GM19043 (cell line): ENCODE measurements around the gene ENO2.

Experiments
- ATAC-seq: cut with Tn5 transposase; IDR thresholded peaks from one replicate; pipeline ENCODE4 v1.9.1; 2021; ENCODE audit warnings: low read depth; ENCODE audit not compliant: unreplicated experiment

Gene ENO2

DNA sequence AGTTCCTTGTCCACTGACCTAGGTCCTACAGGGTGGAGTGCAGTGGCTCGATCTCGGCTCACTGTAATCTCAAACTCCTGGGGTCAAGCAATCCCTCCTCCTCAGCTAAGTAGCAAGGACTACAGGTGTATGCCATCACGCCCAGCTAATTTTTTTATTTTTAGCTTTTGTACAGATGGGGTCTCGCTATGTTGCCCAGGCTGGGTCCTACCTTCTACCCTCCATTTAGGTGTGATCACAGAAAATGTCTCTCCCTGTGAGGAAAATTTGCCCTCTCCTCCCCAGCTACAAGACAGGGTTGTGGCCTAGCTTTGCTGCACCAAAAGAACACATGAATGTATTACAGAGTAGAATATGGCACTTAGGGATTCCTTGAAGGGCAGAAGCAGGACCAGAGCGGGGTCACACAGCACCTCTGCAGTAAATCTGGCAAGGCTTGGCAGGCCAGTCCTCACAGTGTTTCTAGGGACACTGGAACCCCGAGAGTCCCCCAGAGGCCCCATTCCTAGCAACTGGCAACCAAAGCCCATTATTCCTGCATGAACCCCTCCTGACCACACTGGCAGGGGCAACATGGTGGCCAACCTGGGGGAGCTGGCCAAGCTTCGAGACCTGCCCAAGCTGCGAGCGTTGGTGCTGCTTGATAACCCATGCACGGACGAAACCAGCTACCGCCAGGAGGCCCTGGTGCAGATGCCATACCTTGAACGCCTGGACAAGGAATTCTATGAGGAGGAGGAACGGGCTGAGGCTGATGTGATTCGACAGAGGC lies 2.0 kb upstream of the ENO2 start:
- ATAC-seq: no peak

DNA sequence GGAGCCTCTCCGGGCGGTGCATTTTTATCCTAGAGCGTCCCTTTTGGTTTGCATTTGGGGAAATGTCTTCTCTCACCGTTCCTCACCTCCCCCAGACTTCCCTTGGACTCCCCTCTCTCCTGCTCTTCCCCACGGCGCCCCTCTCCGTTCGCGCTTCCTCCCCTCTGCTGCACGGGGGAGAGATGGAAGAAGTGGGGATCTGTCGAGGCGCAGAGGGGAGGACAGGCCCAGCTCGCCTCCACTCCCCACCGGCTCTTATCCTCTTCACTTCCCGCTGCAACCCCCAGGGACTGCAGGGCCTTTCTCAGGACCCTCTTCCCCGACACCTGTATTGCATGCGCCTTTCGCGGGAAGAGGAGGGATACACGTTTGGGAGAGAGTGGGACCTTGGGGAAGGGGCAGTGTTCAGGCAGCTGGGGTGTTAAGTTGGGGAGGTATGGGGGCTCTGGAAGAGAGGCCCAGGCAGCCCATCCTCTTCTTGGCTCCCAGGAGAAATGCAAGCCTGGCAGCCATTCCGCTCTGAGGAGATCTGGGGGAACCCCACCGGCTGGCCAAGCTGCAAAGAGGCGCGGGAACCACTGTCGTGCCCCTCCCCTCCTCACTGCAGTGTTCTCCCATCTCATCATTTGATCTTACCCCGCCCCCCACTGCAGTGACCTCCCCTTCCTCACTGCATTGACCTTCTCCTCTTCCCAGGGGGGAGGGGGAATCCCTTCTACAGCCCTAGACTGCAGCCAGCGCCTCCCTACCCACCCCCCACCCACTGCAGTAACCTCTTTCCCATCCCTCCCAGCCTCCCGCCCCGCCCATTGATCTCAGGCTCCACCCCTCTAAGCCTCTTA lies 788 bp downstream of the ENO2 start:
- ATAC-seq: no peak

DNA sequence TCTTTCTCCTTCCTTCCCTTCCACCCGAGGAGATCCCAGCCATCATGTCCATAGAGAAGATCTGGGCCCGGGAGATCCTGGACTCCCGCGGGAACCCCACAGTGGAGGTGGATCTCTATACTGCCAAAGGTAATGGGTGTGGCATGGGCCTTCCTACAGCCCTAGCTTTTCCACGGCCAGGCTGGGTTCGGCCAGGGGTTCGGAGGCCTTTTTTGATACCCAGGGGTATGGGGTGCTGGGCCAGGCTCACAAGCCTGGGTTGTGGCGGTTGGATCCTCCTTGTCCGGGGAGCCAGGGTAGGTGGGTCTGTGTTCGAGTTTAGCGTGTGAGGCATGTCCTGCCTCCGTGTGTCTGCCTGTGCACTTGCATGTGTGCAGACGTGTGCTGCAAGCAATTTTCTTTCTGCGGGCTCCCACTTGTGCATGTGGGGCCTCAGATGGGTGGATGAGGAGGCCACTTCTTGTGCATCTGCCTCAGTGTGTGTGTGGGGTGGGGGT lies 1.5 kb downstream of the ENO2 start:
- ATAC-seq: no peak

DNA sequence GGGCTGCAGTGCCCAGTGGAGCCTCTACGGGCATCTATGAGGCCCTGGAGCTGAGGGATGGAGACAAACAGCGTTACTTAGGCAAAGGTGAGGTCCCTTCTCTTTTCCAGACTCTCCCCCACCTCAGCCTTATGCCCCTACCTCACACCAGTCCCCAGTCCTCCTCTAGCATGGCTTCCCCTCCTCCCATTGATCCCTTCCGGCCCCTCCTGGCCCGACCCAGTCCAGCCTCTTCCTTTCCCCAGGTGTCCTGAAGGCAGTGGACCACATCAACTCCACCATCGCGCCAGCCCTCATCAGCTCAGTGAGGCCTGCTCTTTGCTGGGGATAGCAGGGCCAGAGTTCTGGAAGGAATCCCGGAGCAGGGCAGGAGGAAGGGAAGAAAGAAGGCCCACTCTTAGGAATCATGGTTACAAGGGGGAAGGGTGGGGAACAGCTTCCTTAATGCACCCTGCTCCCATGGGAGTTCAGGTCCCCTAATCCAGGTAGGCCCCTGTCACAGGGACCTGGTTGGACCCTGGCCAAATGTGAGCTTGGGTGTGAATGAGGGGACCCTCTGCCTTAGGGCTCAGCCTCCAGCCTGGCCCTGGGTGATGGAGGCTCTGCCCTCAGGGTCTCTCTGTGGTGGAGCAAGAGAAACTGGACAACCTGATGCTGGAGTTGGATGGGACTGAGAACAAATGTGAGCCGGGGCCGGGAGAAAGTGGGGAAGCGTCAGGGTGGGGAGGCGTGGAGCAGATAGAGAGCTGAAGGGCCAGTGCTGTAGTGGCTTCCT lies 2.2 kb downstream of the ENO2 start:
- no peak for ATAC-seq

DNA sequence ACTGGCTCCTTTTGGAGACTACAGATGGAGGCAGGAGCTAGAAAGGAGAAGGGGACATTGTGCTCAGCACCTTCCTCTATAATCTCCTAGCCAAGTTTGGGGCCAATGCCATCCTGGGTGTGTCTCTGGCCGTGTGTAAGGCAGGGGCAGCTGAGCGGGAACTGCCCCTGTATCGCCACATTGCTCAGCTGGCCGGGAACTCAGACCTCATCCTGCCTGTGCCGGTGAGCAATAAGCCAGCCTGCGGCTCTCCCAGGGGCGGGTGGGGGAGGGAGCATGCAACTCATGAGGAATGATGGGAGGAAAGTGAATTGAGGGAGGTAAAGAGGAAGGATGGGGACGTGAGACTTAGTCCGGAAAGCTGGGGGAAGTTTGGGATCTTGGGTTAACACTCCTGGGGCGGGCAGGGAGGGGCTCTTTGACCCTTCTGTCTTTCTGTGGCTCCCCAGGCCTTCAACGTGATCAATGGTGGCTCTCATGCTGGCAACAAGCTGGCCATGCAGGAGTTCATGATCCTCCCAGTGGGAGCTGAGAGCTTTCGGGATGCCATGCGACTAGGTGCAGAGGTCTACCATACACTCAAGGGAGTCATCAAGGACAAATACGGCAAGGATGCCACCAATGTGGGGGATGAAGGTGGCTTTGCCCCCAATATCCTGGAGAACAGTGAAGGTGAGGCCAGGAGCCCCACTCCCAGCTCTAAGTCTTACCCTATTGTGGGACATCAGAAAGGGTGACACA lies 3.3 kb downstream of the ENO2 start:
- ATAC-seq: no peak

DNA sequence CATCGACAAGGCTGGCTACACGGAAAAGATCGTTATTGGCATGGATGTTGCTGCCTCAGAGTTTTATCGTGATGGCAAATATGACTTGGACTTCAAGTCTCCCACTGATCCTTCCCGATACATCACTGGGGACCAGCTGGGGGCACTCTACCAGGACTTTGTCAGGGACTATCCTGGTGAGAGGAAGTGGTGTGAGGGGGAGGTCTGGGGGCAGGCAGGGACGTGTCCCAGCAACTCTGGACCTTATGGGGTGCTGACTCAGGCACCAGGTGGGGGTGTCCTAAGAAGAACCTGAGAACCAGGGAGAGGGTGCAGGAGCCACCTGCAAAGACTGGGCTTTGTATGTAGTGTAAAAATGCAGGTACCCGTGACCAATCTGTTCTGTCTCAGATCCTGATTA lies 5.2 kb downstream of the ENO2 start:
- no peak for ATAC-seq

DNA sequence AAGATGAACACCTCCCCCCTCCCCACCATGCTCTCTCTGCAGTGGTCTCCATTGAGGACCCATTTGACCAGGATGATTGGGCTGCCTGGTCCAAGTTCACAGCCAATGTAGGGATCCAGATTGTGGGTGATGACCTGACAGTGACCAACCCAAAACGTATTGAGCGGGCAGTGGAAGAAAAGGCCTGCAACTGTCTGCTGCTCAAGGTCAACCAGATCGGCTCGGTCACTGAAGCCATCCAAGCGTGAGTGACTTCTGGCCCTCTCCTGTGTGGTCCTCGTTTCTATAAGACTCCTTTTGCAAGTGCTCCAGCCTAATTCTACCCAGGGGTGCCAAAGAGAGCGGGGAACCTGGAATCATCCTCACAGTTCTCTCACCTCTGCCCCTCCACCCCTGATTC lies 7.2 kb downstream of the ENO2 start:
- ATAC-seq: no peak

DNA sequence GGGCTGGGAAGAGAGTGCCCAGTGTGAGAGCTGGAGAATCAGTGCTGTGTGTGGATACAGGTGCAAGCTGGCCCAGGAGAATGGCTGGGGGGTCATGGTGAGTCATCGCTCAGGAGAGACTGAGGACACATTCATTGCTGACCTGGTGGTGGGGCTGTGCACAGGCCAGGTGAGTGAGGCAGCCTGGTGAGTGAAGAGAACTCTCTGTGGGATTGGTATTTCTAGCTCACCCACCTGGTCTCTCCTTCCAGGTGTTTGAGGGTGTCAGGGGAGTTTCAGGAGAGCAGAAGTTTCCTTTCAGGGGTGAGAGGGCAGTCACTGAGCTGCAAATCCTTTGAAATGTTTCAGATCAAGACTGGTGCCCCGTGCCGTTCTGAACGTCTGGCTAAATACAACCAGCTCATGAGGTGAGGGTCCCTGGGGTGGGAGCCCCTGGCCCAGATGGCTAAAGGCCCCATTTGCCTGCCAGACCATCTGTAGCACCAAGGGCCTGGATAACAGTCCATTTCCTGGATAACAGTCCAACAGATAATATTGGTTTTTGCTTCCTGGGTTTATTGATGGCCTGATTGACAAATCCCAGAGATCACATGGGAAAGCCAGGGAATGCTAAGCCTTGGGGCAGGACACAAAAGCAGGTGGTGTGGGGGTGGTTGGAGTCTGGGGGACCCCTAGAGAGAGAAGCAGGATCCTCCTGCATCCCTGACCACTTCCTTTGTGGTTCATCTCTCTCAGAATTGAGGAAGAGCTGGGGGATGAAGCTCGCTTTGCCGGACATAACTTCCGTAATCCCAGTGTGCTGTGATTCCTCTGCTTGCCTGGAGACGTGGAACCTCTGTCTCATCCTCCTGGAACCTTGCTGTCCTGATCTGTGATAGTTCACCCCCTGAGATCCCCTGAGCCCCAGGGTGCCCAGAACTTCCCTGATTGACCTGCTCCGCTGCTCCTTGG lies 7.9 kb downstream of the ENO2 start:
- ATAC-seq: no peak

DNA sequence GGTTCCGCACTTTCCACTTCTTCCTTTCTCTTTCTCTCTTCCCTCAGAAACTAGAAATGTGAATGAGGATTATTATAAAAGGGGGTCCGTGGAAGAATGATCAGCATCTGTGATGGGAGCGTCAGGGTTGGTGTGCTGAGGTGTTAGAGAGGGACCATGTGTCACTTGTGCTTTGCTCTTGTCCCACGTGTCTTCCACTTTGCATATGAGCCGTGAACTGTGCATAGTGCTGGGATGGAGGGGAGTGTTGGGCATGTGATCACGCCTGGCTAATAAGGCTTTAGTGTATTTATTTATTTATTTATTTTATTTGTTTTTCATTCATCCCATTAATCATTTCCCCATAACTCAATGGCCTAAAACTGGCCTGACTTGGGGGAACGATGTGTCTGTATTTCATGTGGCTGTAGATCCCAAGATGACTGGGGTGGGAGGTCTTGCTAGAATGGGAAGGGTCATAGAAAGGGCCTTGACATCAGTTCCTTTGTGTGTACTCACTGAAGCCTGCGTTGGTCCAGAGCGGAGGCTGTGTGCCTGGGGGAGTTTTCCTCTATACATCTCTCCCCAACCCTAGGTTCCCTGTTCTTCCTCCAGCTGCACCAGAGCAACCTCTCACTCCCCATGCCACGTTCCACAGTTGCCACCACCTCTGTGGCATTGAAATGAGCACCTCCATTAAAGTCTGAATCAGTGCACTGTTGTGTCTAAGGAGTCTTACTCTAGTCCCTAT lies 8.8 kb downstream of the ENO2 start:
- ATAC-seq: no peak

DNA sequence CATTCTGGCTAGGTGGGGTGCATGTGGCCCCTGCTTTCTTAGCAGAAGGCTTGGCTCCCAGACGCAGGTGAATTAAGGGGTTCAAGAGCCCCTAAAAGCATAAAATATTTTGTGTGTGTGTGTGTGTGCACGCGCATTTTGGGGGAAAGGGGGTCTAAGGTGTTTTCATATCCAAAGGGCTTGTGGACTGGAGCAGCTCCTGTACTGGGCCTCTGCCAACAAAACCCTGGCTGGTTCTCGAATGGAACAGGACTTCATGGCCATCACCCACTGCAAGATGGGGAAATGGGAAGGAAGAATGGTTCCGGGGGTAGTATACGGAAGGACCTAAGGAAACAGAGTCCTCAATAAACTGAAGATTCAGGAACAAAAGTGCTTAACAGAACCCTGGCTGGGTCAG lies 9.5 kb downstream of the ENO2 start:
- no peak for ATAC-seq

DNA sequence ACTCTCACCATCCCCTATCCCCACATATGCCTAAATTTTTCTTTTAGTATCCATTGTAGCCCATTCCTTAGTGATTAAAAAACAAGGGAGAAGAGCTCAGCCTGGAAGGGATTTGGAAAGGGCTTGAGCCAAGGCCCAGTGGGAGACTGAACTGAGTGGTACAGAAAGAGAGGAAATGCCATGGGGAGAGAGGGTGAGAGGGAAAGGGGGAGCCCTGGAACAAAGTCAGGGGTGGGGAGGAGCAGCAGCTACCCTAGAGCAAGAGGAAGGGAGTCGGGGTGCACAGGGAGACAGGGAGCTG lies 10.8 kb downstream of the ENO2 start:
- ATAC-seq: no peak

DNA sequence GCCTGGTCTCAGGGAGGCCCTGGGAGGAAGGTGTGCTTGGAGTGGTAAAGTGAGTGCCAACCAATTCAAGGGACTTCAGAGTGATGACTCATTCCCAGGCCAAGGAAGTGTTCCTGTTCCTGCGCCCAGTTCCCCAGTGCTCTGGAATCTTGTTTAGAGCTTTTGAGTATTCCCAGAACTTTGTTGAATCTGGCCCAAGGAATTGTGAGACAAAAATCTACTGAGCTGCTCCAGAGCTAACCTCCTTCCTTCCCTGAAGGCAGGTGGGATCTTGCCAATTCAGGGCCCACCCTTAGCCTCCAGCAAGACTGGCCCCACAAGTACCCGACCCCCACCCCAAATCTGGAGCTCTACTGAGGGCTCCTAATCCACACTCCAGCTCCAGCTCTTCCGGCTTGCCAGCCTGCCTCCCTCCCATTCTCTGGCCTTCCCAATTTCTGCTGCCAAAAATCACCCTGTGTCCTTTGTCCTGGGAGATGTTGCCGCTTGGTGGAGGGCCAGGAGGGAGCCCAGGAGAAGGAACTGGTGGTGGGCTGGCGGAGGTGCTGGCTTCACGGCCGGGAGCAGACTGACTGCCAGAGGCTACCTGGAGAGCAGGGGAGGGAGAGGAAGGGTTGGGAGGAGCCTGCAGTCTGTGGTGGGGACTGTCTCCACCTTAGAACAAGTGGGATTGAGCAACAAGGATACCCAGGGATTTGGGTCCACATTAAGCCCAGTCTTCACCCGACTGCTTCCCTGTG lies 11.3 kb downstream of the ENO2 start:
- ATAC-seq: no peak

DNA sequence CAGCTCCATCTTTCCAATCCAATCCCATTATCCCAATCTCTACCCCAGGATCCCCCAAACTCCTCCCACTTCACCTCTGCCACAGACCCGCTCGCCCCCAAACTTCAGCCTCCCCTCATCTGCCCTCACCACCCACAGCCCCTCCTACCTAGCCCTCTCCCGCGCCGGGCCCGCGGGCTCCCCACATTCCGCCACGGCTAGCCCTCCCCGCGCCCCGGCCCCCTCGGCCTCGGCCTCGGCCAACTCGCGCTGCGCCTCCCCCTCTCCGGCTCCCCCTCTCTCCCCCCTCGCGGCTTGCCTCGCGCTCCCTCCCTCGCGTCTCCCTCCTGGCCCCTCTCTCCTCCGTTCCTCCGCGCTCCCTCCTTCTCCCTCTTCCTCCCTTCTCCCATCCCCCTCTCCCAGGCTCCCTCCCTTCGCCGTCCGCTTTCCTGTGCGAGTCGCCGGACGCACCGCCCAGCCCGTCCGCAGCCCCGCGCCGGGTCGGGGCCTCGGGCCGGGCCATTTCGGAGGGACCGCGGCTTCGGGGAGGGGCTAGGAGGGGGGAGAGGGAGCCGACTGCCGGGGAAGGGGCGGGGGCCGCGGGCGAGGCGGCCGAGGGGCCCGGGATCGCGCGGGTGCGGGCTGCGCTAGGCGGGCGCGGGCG lies 13.1 kb downstream of the ENO2 start, which contains the start of gene ATN1:
TSS of gene ATN1 (plus strand) at position 581 of the 643 bp plus-strand sequence. CDS start 6,043 bp downstream, outside the sequence.
- no peak for ATAC-seq

DNA sequence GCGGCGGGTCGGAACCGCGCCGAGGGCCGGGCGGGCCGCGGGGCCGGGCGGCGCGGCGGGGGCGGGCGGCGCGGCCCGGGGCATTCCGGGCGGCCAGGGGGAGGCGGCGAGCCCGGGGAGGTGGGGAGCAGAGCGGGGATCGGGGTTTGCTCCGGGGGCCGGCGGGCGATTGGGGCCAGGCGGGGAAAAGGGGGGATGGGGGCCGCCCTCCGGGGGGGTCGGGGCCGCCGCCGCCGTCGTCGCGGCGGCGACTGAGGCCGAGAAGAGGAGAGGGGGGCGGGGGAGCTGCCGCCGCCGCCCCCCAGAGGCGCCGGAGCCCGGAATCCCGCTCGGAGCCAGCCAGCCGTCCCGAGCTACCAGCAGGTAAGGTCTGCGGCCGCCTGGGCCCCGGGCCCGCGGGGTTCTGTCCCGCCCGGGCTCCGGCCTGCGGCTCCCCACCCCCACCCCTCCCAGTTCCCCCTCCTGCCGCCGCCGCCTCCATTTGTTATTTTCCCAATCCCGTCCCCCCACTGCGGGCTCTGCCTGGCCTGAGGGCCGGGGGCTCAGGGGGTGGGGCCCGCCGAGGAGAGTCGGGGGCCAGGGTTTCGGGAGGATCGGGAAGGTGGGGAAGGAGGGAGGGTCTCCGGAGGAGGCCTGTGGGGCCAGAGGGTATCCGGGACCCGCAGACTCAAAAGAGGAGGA lies 13.8 kb downstream of the ENO2 start:
- no peak for ATAC-seq

DNA sequence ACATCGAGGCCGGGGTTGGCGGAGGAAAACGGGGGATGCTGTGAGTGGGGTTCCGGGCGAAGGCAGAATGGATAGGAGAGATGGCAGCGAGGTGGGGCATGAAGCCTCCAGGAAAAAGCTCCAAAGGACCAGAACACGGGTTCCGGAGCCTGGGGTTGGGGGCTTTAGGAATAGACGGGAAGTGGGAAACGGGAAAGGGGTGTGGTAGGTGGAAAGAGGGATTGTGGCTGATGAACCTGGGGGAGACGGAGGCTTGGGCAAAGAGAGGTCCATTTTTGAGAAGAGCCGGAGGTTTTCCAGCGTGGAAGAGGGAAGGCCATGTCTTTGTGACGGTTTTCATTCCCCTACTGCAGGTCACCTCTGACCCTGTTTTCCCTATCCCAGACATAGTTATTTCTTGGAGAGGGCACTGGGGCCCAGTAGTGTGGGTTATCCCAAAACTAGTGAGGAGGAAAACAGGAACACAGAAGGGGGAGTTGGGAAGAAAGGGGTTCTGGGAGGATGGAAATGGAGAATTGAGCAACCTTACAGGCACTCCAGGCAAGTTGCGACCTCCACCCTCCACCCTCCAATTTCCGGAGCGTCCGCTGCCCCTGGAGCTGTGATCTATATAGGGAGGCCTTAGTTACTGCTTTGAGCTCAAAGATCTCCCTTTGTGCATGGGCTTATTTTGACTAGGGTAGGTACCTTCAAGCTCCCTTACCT lies 14.5 kb downstream of the ENO2 start:
- ATAC-seq: no peak
